ENCODE data around the gene RGS3.

RGS3 gene

GRCh38 chr9:113570106-113570505, 106.6 kb downstream of the RGS3 start:
- Histone ChIP-seq H3K4me1 (ENCODE audit: insufficient read depth, low read length) (peaks cover 14% of the 10 kb centered on the region), H3K9me3 (ENCODE audit: control insufficient read depth, insufficient read depth, low read length) (no peaks in the 10 kb centered on the region), H3K36me3 (ENCODE audit: insufficient read depth, low read length) (no peaks in the 10 kb centered on the region), H3K9ac (ENCODE audit: low read depth, low read length) (no peak overlapping the region)

GRCh38 chr9:113570749-113571711, 107.5 kb downstream of the RGS3 start:
- H3K4me1 ChIP-seq (ENCODE audit: insufficient read depth, low read length) = peaks cover 14% of the 10 kb centered on the region
- no peak overlapping the region for H3K9ac ChIP-seq (ENCODE audit: low read depth, low read length)
- H3K36me3 ChIP-seq (ENCODE audit: insufficient read depth, low read length) = no peaks in the 10 kb centered on the region

GRCh38 chr9:113572076-113572861, 108.7 kb downstream of the RGS3 start:
- H3K36me3 ChIP-seq (ENCODE audit: insufficient read depth, low read length) = no peaks in the 10 kb centered on the region
- no peaks in the 10 kb centered on the region for H3K9me3 ChIP-seq (ENCODE audit: control insufficient read depth, insufficient read depth, low read length)
- no peak overlapping the region for H3K9ac ChIP-seq (ENCODE audit: low read depth, low read length)
- H3K4me1 ChIP-seq (ENCODE audit: insufficient read depth, low read length) = peaks cover 14% of the 10 kb centered on the region

More at GRCh38 chr9:113570749-113571711, 107.5 kb downstream of the RGS3 start:
- H3K9me3 ChIP-seq (ENCODE audit: control insufficient read depth, insufficient read depth, low read length) = no peaks in the 10 kb centered on the region

GRCh38 chr9:113573046-113573958, 109.8 kb downstream of the RGS3 start:
- Histone ChIP-seq H3K9me3 (ENCODE audit: control insufficient read depth, insufficient read depth, low read length) (no peaks in the 10 kb centered on the region), H3K9ac (ENCODE audit: low read depth, low read length) (no peak overlapping the region), H3K36me3 (ENCODE audit: insufficient read depth, low read length) (no peaks in the 10 kb centered on the region), H3K4me1 (ENCODE audit: insufficient read depth, low read length) (peaks cover 18% of the 10 kb centered on the region)

GRCh38 chr9:113573959-113574352, 110.4 kb downstream of the RGS3 start:
- no peaks in the 10 kb centered on the region for H3K36me3 ChIP-seq (ENCODE audit: insufficient read depth, low read length)
- H3K9me3 ChIP-seq (ENCODE audit: control insufficient read depth, insufficient read depth, low read length) = no peaks in the 10 kb centered on the region
- peaks cover 24% of the 10 kb centered on the region for H3K4me1 ChIP-seq (ENCODE audit: insufficient read depth, low read length)
- H3K9ac ChIP-seq (ENCODE audit: low read depth, low read length) = no peak overlapping the region

GRCh38 chr9:113574441-113575262, 111.1 kb downstream of the RGS3 start:
- H3K9ac ChIP-seq (ENCODE audit: low read depth, low read length) = no peak overlapping the region
- no peaks in the 10 kb centered on the region for H3K9me3 ChIP-seq (ENCODE audit: control insufficient read depth, insufficient read depth, low read length)
- no peaks in the 10 kb centered on the region for H3K36me3 ChIP-seq (ENCODE audit: insufficient read depth, low read length)
- H3K4me1 ChIP-seq (ENCODE audit: insufficient read depth, low read length) = peaks cover 31% of the 10 kb centered on the region

GRCh38 chr9:113577525-113578261, 114.2 kb downstream of the RGS3 start:
- Histone ChIP-seq H3K36me3 (ENCODE audit: insufficient read depth, low read length) (no peaks in the 10 kb centered on the region), H3K4me1 (ENCODE audit: insufficient read depth, low read length) (peaks cover 33% of the 10 kb centered on the region), H3K9ac (ENCODE audit: low read depth, low read length) (no peak overlapping the region), H3K9me3 (ENCODE audit: control insufficient read depth, insufficient read depth, low read length) (no peaks in the 10 kb centered on the region)

GRCh38 chr9:113578279-113578865, 114.8 kb downstream of the RGS3 start:
- no peak overlapping the region for H3K9ac ChIP-seq (ENCODE audit: low read depth, low read length)
- peaks cover 33% of the 10 kb centered on the region for H3K4me1 ChIP-seq (ENCODE audit: insufficient read depth, low read length)
- no peaks in the 10 kb centered on the region for H3K9me3 ChIP-seq (ENCODE audit: control insufficient read depth, insufficient read depth, low read length)
- no peaks in the 10 kb centered on the region for H3K36me3 ChIP-seq (ENCODE audit: insufficient read depth, low read length)

GRCh38 chr9:113578882-113579282, 115.4 kb downstream of the RGS3 start:
- Histone ChIP-seq H3K36me3 (ENCODE audit: insufficient read depth, low read length) (no peaks in the 10 kb centered on the region), H3K9me3 (ENCODE audit: control insufficient read depth, insufficient read depth, low read length) (no peaks in the 10 kb centered on the region), H3K4me1 (ENCODE audit: insufficient read depth, low read length) (peaks cover 29% of the 10 kb centered on the region), H3K9ac (ENCODE audit: low read depth, low read length) (no peak overlapping the region)

GRCh38 chr9:113579283-113580040, 115.9 kb downstream of the RGS3 start:
- Histone ChIP-seq H3K9me3 (ENCODE audit: control insufficient read depth, insufficient read depth, low read length) (no peaks in the 10 kb centered on the region), H3K36me3 (ENCODE audit: insufficient read depth, low read length) (no peaks in the 10 kb centered on the region), H3K9ac (ENCODE audit: low read depth, low read length) (no peak overlapping the region), H3K4me1 (ENCODE audit: insufficient read depth, low read length) (peaks cover 23% of the 10 kb centered on the region)

- no peaks in the 10 kb centered on the region for H3K36me3 ChIP-seq (ENCODE audit: insufficient read depth, low read length)
- H3K4me1 ChIP-seq (ENCODE audit: insufficient read depth, low read length) = peaks cover 19% of the 10 kb centered on the region
- no peaks in the 10 kb centered on the region for H3K9me3 ChIP-seq (ENCODE audit: control insufficient read depth, insufficient read depth, low read length)
- no peak overlapping the region for H3K9ac ChIP-seq (ENCODE audit: low read depth, low read length)
Observed at GRCh38 chr9:113580041-113580953, 116.8 kb downstream of the RGS3 start.
